ENCODE results near the gene EXOC6. TPM values are rescaled to one million over a fixed set of nuclear protein-coding genes. Genes with fewer than 3 reads are reported as not detected.

Gene EXOC6
- total and polyA plus RNA-seq, 11 donors = 5.8 to 12.3 (median 9.9) TPM

- no peak for DNase-seq
- no peaks in the 10 kb centered on the region for H3K36me3 ChIP-seq
- no peak for ATAC-seq
- TF ChIP-seq, protein P1, sequence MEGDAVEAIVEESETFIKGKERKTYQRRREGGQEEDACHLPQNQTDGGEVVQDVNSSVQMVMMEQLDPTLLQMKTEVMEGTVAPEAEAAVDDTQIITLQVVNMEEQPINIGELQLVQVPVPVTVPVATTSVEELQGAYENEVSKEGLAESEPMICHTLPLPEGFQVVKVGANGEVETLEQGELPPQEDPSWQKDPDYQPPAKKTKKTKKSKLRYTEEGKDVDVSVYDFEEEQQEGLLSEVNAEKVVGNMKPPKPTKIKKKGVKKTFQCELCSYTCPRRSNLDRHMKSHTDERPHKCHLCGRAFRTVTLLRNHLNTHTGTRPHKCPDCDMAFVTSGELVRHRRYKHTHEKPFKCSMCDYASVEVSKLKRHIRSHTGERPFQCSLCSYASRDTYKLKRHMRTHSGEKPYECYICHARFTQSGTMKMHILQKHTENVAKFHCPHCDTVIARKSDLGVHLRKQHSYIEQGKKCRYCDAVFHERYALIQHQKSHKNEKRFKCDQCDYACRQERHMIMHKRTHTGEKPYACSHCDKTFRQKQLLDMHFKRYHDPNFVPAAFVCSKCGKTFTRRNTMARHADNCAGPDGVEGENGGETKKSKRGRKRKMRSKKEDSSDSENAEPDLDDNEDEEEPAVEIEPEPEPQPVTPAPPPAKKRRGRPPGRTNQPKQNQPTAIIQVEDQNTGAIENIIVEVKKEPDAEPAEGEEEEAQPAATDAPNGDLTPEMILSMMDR (IDR thresholded peaks at IDR 0.05) = no peak
- TF ChIP-seq POLR2A (IDR thresholded peaks at IDR 0.05) = no peak
- no peaks in the 10 kb centered on the region for H3K27me3 ChIP-seq
- no peaks in the 10 kb centered on the region for H3K4me1 ChIP-seq
- H3K4me3 ChIP-seq = no peak overlapping the region
- no peak overlapping the region for H3K27ac ChIP-seq
- intact Hi-C loops (cut with DNase I) = no loop called here
- WGBS, 4 donors = 46 to 53% (median 52%) methylated on average over 2 of the region's 2 CpGs
- H3K9me3 ChIP-seq = peaks cover 0 to 14% (median 0%) of the 10 kb centered on the region in 12 donors
Observed at GRCh38 chr10:93106631-93107072, 258.3 kb downstream of the EXOC6 start.

Other genes with a start within 250 kb of the EXOC6 start
- gene HHEX, start 158.6 kb upstream of the EXOC6 start, total RNA-seq = 10 to 100 TPM in 1 of 9 donors, 1 to 10 TPM in 8; 1.5 to 14.0 (median 4.1) TPM
- 1 to 10 TPM; 2.6 to 3.5 TPM for gene HHEX, start 158.6 kb upstream of the EXOC6 start, polyA plus RNA-seq
- under 1 TPM in 1 of 9 donors, not detected in 8; 0.07 TPM for gene CYP26C1, start 212.3 kb downstream of the EXOC6 start, total RNA-seq
- gene CYP26C1, start 212.3 kb downstream of the EXOC6 start, polyA plus RNA-seq = not detected
- not detected for gene CYP26A1, start 225.4 kb downstream of the EXOC6 start, total RNA-seq
- gene CYP26A1, start 225.4 kb downstream of the EXOC6 start, polyA plus RNA-seq = not detected

Data from heart left ventricle (tissue), 16 donors.